HFFc6 (cell line): ENCODE measurements around the gene BLOC1S2. TPM values are rescaled to one million over a fixed set of nuclear protein-coding genes. Genes with fewer than 3 reads are reported as not detected.

Source experiments
- DNase-seq: peaks from one replicate; pipeline ENCODE4 v3.0.0-alpha.2; 2018
- H3K27ac Mint-ChIP-seq: 2 replicates; pipeline ENCODE4 v1.8.0; 2020; ENCODE audit warnings: mild to moderate bottlenecking, mixed read lengths
- H3K27me3 Mint-ChIP-seq: 2 replicates; pipeline ENCODE4 v1.8.0; 2021; ENCODE audit warnings: mild to moderate bottlenecking, moderate library complexity, mixed read lengths; ENCODE audit not compliant: insufficient read depth
- H3K36me3 Mint-ChIP-seq: 2 replicates; pipeline ENCODE4 v1.8.0; 2021; ENCODE audit warnings: low read depth, mixed read lengths
- H3K4me1 Mint-ChIP-seq: 2 replicates; pipeline ENCODE4 v1.8.0; 2020; ENCODE audit warnings: low read depth, mixed read lengths
- H3K4me3 Mint-ChIP-seq: 2 replicates; pipeline ENCODE4 v1.8.0; 2020; ENCODE audit warnings: mild to moderate bottlenecking, moderate library complexity, mixed read lengths
- H3K9me3 Mint-ChIP-seq: 2 replicates; pipeline ENCODE4 v1.8.0; 2020; ENCODE audit warnings: mild to moderate bottlenecking, mixed read lengths
- CTCF ChIP-seq: fragments of 200-600 bp; sonication (generic); IDR thresholded peaks from 2 replicates; pipeline ENCODE4 v1.5.0; 2021; ENCODE audit warnings: antibody characterized with exemption, mild to moderate bottlenecking
- total RNA-seq, 6 experiments: library from RNA; stranded (reverse); fragmentation: NEBNext Ultra II Directional; extraction: Animal tissue kit (Norgen Biotek cat#: 25700); gene quantifications; 2 replicates in 1 of 6; 3 replicates in 5 of 6; pipeline ENCODE4 v1.2.3, GENCODE V29; 2021

BLOC1S2 gene
- total RNA-seq, 6 experiments from 2014 or later: 52.4 to 62.1 (median 55.0) TPM

- DNase-seq: no peak
- Mint-ChIP-seq H3K4me3 (no peak overlapping the region), H3K27me3 (peaks cover 50% of the 10 kb centered on the region), H3K27ac (no peak overlapping the region), H3K9me3 (no peaks in the 10 kb centered on the region), H3K4me1 (no peaks in the 10 kb centered on the region), H3K36me3 (no peaks in the 10 kb centered on the region)
- TF ChIP-seq CTCF: no peak
Measured at GRCh38 chr10:100328198-100328597, 41.7 kb upstream of the BLOC1S2 start.

- Mint-ChIP-seq H3K4me1 (no peaks in the 10 kb centered on the region), H3K27ac (no peak overlapping the region), H3K4me3 (no peak overlapping the region), H3K36me3 (no peaks in the 10 kb centered on the region), H3K27me3 (peaks cover 47% of the 10 kb centered on the region), H3K9me3 (no peaks in the 10 kb centered on the region)
- no peak for DNase-seq
- no peak for TF ChIP-seq CTCF
Measured at GRCh38 chr10:100327718-100328009, 41.2 kb upstream of the BLOC1S2 start.

GRCh38 chr10:100327007-100327717 is 40.7 kb upstream of the BLOC1S2 start:
- Mint-ChIP-seq H3K9me3 (no peaks in the 10 kb centered on the region), H3K27ac (no peak overlapping the region), H3K27me3 (peaks cover 47% of the 10 kb centered on the region), H3K4me1 (no peaks in the 10 kb centered on the region), H3K4me3 (no peak overlapping the region), H3K36me3 (no peaks in the 10 kb centered on the region)
- DNase-seq: peak; percentile 15
- TF ChIP-seq CTCF: no peak

GRCh38 chr10:100325158-100325557 is 38.7 kb upstream of the BLOC1S2 start:
- Mint-ChIP-seq H3K4me1 (no peaks in the 10 kb centered on the region), H3K4me3 (no peak overlapping the region), H3K36me3 (no peaks in the 10 kb centered on the region), H3K27ac (no peak overlapping the region), H3K9me3 (no peaks in the 10 kb centered on the region), H3K27me3 (peaks cover 35% of the 10 kb centered on the region)
- no peak for TF ChIP-seq CTCF
- no peak for DNase-seq

- H3K36me3 Mint-ChIP-seq: no peaks in the 10 kb centered on the region
- no peak overlapping the region for H3K27ac Mint-ChIP-seq
- no peaks in the 10 kb centered on the region for H3K4me1 Mint-ChIP-seq
- no peak overlapping the region for H3K4me3 Mint-ChIP-seq
- H3K9me3 Mint-ChIP-seq: no peaks in the 10 kb centered on the region
- DNase-seq: no peak
- no peak for TF ChIP-seq CTCF
- peaks cover 34% of the 10 kb centered on the region for H3K27me3 Mint-ChIP-seq
Measured at GRCh38 chr10:100319707-100320402, 33.4 kb upstream of the BLOC1S2 start.
